Astrocyte of the cerebellum (primary cell): ENCODE results near the gene PCDHAC2.

Experiments
- DNase-seq: peaks from one replicate; pipeline ENCODE4 v3.0.0-alpha.2; 2011; ENCODE audit warnings: low read depth
- H3K4me3 ChIP-seq: 2 replicates; pipeline ENCODE4 v1.5.1; 2011; ENCODE audit warnings: mild to moderate bottlenecking, low read depth, low read length, moderate library complexity
- in situ Hi-C: cut with HindIII; loops from 2 replicates; pipeline ENCODE4 v1.10.0; 2017; ENCODE audit warnings: low sequenced_read_pairs
- TF ChIP-seq, protein P1 (sequence below): IDR thresholded peaks from 2 replicates; pipeline ENCODE4 v1.5.1; 2012; ENCODE audit warnings: low read length, low read depth, moderate library complexity, mild to moderate bottlenecking; ENCODE audit errors: missing control alignments

The PCDHAC2 gene

DNA sequence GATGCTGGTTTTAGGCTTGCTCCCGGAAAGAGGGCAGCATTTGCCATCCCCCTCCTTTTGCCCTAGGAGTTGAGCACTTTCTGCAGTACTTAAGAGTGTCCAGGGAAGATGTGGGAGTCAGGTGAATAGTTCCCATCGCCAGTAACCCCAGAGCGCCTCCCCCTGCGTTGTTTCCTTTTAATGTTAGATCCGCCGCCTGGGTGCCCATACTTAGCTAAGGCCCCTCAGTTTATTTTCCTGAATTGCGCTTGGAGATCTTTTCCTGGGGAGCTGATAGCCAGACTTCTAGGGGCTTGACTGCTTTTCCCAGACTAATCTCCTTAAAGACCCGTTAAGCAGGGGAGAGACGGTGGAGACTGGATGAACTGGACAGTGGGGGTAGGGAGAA lies 377 bp upstream of the PCDHAC2 start:
- peak overlapping the region; percentile 43 for H3K4me3 ChIP-seq
- no peak for DNase-seq
- in situ Hi-C loops, result no loop called here
- TF ChIP-seq, protein P1, sequence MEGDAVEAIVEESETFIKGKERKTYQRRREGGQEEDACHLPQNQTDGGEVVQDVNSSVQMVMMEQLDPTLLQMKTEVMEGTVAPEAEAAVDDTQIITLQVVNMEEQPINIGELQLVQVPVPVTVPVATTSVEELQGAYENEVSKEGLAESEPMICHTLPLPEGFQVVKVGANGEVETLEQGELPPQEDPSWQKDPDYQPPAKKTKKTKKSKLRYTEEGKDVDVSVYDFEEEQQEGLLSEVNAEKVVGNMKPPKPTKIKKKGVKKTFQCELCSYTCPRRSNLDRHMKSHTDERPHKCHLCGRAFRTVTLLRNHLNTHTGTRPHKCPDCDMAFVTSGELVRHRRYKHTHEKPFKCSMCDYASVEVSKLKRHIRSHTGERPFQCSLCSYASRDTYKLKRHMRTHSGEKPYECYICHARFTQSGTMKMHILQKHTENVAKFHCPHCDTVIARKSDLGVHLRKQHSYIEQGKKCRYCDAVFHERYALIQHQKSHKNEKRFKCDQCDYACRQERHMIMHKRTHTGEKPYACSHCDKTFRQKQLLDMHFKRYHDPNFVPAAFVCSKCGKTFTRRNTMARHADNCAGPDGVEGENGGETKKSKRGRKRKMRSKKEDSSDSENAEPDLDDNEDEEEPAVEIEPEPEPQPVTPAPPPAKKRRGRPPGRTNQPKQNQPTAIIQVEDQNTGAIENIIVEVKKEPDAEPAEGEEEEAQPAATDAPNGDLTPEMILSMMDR, result no peak

DNA sequence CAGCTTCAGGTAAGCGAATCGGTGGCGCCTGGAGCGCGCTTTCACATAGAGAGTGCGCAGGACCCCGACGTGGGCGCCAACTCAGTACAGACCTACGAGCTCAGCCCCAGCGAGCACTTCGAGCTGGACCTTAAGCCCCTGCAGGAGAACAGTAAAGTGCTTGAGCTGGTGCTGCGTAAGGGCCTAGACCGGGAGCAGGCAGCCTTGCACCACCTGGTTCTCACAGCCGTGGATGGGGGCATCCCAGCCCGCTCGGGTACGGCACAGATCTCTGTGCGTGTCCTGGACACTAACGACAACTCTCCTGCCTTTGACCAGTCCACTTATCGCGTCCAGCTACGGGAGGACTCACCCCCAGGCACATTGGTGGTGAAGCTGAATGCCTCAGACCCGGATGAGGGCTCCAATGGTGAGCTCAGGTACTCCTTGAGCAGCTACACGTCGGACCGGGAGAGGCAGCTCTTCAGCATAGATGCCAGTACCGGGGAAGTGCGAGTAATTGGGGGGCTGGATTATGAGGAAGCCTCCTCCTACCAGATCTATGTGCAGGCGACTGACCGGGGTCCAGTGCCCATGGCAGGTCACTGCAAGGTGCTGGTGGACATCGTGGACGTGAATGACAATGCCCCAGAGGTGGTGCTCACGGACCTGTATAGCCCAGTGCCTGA lies 1.1 kb downstream of the PCDHAC2 start:
- in situ Hi-C loops, result no loop called here
- DNase-seq, result no peak
- TF ChIP-seq, protein P1, result no peak
- no peak overlapping the region for H3K4me3 ChIP-seq

- no peak for DNase-seq
- no peak overlapping the region for H3K4me3 ChIP-seq
- in situ Hi-C loops, result no loop called here
- TF ChIP-seq, protein P1, result no peak
Measured at GRCh38 chr5:140969880-140970279, 3.6 kb downstream of the PCDHAC2 start.

GRCh38 chr5:140973550-140973949 lies 7.3 kb downstream of the PCDHAC2 start:
- no peak for DNase-seq
- in situ Hi-C loops, result no loop called here
- TF ChIP-seq, protein P1, result no peak
- H3K4me3 ChIP-seq, result no peak overlapping the region

DNA sequence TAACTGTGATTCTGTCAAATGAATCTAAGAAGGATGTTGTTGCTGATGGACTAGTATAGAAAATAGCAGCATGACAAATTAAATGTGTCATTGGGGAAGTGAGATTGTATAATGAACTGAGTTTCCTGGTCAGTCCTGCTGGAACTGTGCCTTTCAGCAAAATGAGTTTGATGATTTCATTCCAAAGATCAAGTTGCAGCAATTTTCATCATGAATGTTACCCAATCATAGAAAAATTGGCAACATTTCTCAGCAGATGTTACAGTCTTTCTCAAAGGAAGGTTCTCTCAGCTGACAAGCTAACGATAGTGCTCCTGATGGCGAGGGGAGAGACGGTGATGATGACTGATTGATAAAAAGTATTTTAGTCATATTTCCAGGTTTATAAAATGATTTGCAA lies 10.7 kb downstream of the PCDHAC2 start:
- in situ Hi-C loops, result no loop called here
- TF ChIP-seq, protein P1, result no peak
- DNase-seq, result no peak
- H3K4me3 ChIP-seq, result no peak overlapping the region

DNA sequence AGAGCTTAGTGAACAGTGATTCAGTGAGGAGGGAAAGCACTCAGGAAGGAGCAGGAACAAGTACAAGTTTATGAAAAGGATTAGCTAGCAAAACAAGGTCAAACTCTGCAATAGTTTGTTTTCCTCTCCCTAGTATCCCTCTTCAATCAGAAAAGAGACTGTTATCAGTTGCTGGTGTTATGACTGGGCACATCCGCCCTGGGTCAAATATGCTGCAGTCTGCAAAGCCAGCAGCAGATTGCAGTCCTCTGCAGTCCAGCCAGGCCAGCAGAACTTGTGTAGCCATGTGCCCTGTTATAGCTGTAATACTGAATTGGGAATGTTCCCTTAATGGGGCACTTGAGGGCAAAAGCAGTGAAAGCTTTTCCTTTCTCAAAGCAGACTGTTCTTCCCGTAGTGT lies 12.0 kb downstream of the PCDHAC2 start:
- no peak for DNase-seq
- in situ Hi-C loops, result no loop called here
- no peak overlapping the region for H3K4me3 ChIP-seq
- TF ChIP-seq, protein P1, result no peak
